Limb (tissue), 2 donors: ENCODE results near the gene KCTD1.

Experiments
- DNase-seq, 2 donors: peaks; one replicate each; pipeline ENCODE4 v3.0.0-alpha.2; 2016; ENCODE audit errors: extremely low spot score in 2 of 2

KCTD1 gene

GRCh38 chr18:26429535-26430226, 118.7 kb downstream of the KCTD1 start:
- DNase-seq, result peak in 1 of 2 donors; percentile 25

GRCh38 chr18:26425148-26425531, 123.2 kb downstream of the KCTD1 start:
- DNase-seq, result peak in 1 of 2 donors; percentile 2

- DNase-seq, result peak in 1 of 2 donors; percentile 9
Observed at GRCh38 chr18:26424428-26425147, 123.8 kb downstream of the KCTD1 start.

- DNase-seq, result no peak
Observed at GRCh38 chr18:26422472-26423162, 125.7 kb downstream of the KCTD1 start.

GRCh38 chr18:26421931-26422330, 126.4 kb downstream of the KCTD1 start:
- DNase-seq, result peak in 1 of 2 donors; percentile 9

GRCh38 chr18:26421503-26421902, 126.8 kb downstream of the KCTD1 start:
- DNase-seq, result peak in 1 of 2 donors; percentile 7

GRCh38 chr18:26419746-26420145, 128.6 kb downstream of the KCTD1 start:
- peak in 1 of 2 donors; percentile 36 for DNase-seq

- DNase-seq, result no peak
Observed at GRCh38 chr18:26418225-26418624, 130.1 kb downstream of the KCTD1 start.

- DNase-seq, result no peak
Observed at GRCh38 chr18:26417190-26417589, 131.2 kb downstream of the KCTD1 start.

- no peak for DNase-seq
Observed at GRCh38 chr18:26416652-26417150, 131.7 kb downstream of the KCTD1 start.

GRCh38 chr18:26415631-26416030, 132.7 kb downstream of the KCTD1 start:
- DNase-seq, result no peak

GRCh38 chr18:26414901-26415440, 133.4 kb downstream of the KCTD1 start:
- DNase-seq, result no peak

- DNase-seq, result no peak
Observed at GRCh38 chr18:26409091-26409490, 139.3 kb downstream of the KCTD1 start.

- DNase-seq, result no peak
Observed at GRCh38 chr18:26407736-26408601, 140.4 kb downstream of the KCTD1 start.

GRCh38 chr18:26406854-26407517, 141.4 kb downstream of the KCTD1 start:
- no peak for DNase-seq

GRCh38 chr18:26406324-26406723, 142.0 kb downstream of the KCTD1 start:
- DNase-seq, result no peak

- no peak for DNase-seq
Observed at GRCh38 chr18:26405190-26405801, 143.1 kb downstream of the KCTD1 start.
